Testis (tissue), 2 donors: Measurements from ENCODE around the gene CPNE4.

Source experiments
- POLR2A ChIP-seq: fragments of 450-650 bp; IDR thresholded peaks from one replicate; pipeline ENCODE4 v1.6.1; 2017; ENCODE audit warnings: antibody characterized with exemption, mild to moderate bottlenecking, moderate library complexity
- TF ChIP-seq, protein P1 (sequence below), 3 experiments: fragments of 450-650 bp in 2 of 3; fragments of 200-600 bp in 1 of 3; sonication (generic) in 1 of 3; IDR thresholded peaks; one replicate each; pipeline ENCODE4 v1.5.1; 2016 to 2019; ENCODE audit warnings: antibody characterized with exemption in 3 of 3, mild to moderate bottlenecking in 2 of 3, moderate library complexity in 1 of 3

DNA sequence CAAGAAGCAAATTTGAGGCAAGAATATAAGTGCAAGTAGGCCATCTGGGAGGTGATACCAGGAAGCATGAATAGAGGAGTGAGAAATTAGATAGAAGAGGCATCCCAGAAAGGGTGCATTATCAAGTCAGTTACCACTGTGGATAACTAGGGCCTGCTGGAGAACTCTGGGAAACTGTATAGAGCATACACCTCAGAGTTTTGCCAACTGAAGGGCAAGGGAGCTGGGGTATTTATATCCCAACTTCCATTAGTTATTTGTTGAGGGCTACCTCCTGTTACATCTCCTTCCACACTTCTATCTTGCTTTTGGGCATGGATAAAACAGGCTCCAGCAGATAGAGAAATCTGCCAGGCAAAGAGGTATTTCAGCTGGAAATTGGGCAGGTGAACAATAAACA lies 448.5 kb downstream of the CPNE4 start:
- TF ChIP-seq, protein P1, sequence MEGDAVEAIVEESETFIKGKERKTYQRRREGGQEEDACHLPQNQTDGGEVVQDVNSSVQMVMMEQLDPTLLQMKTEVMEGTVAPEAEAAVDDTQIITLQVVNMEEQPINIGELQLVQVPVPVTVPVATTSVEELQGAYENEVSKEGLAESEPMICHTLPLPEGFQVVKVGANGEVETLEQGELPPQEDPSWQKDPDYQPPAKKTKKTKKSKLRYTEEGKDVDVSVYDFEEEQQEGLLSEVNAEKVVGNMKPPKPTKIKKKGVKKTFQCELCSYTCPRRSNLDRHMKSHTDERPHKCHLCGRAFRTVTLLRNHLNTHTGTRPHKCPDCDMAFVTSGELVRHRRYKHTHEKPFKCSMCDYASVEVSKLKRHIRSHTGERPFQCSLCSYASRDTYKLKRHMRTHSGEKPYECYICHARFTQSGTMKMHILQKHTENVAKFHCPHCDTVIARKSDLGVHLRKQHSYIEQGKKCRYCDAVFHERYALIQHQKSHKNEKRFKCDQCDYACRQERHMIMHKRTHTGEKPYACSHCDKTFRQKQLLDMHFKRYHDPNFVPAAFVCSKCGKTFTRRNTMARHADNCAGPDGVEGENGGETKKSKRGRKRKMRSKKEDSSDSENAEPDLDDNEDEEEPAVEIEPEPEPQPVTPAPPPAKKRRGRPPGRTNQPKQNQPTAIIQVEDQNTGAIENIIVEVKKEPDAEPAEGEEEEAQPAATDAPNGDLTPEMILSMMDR (IDR thresholded peaks at IDR 0.05), result no peak
- TF ChIP-seq POLR2A, result no peak
